Measurements from ENCODE around the gene PTGR3. TPM values are rescaled to one million over a fixed set of nuclear protein-coding genes. Genes with fewer than 3 reads are reported as not detected.

The PTGR3 gene
- total and polyA plus RNA-seq, 12 donors: 8.8 to 40.2 (median 19.3) TPM

DNA sequence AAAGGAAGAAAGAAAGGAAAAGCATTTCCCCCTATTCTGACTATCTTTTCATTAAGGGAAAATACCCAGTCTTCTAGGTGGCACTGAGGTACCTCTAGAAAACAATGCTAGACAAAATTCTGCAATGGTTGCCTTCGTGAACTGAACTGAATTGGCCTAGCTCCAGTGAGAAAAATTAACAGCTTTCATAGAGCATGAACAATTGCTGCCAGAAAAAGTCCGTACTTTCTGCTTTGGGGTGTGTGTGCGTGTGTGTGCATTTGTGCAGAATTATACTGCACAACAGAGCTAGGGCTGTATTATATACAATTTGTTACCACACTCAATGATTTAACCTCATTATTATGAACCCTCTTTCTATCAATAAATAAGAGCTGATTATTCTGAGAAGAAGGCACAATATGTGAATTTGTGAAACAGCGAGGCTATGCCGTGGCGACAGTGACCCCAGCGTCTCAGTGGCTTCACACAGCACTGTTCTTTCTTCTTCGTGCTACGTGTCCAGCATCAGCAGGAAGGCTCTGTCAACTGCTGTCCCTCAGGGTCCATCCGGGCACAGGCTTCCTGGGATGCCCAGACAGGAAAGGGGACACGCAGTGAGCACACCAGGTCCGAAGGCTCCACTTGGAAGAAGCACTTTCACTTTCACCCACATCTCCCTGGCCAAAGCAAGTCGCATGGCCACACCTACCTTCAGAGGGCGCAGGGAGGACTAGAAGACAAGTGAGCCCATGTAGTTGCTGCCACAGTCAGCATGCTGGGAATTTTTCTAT is 47.5 kb downstream of the PTGR3 start:
- Histone ChIP-seq H3K27me3 (no peaks in the 10 kb centered on the region), H3K9me3 (replicated peaks in 1 of 3) (no peaks in the 10 kb centered on the region), H3K27ac (no peak overlapping the region), H3K4me1 (replicated peaks in 1 of 2) (peaks cover 0 to 5% of the 10 kb centered on the region in 2 donors), H3K4me3 (peak overlapping the region in 1 of 4 donors; percentile 29), H3K36me3 (replicated peaks in 1 of 2) (no peaks in the 10 kb centered on the region)
- peak in 5 of 7 donors; percentile 22 to 67 (median 34) for DNase-seq
- WGBS, 4 donors: 58 to 79% (median 65%) methylated on average over 10 to 14 of the region's 14 CpGs
- TF ChIP-seq, protein P1, sequence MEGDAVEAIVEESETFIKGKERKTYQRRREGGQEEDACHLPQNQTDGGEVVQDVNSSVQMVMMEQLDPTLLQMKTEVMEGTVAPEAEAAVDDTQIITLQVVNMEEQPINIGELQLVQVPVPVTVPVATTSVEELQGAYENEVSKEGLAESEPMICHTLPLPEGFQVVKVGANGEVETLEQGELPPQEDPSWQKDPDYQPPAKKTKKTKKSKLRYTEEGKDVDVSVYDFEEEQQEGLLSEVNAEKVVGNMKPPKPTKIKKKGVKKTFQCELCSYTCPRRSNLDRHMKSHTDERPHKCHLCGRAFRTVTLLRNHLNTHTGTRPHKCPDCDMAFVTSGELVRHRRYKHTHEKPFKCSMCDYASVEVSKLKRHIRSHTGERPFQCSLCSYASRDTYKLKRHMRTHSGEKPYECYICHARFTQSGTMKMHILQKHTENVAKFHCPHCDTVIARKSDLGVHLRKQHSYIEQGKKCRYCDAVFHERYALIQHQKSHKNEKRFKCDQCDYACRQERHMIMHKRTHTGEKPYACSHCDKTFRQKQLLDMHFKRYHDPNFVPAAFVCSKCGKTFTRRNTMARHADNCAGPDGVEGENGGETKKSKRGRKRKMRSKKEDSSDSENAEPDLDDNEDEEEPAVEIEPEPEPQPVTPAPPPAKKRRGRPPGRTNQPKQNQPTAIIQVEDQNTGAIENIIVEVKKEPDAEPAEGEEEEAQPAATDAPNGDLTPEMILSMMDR (IDR thresholded peaks at IDR 0.05): no peak
- TF ChIP-seq POLR2A (IDR thresholded peaks at IDR 0.05): no peak
- intact Hi-C loops (cut with DNase I): no loop called here

DNA sequence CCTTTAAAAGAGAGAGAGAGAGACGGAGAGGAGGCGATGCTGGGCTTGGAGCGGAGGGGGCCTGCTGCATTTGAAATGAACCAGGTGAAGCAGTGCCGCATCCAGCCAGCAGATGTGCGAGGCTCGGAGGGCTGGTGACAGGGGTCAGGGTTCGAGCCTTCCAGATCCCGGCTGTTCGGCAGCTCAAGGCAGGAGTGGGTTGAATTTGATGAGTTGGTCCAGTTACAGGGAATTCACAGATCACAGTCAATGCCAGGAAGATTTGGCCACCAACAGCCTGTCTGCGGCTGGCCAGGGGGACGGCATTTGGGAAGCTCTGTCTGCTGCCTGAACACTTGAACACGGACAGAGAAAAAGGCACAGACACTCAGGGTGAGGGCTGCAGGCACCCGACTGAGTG is 48.6 kb downstream of the PTGR3 start:
- H3K36me3 ChIP-seq (replicated peaks in 1 of 2): no peaks in the 10 kb centered on the region
- H3K4me1 ChIP-seq (replicated peaks in 1 of 2): peaks cover 0 to 5% of the 10 kb centered on the region in 2 donors
- H3K4me3 ChIP-seq: no peak overlapping the region
- WGBS, 4 donors: 50 to 59% (median 55%) methylated on average over 13 of the region's 13 CpGs
- DNase-seq: peak in 1 of 7 donors; percentile 44
- no peak overlapping the region for H3K27ac ChIP-seq
- no peaks in the 10 kb centered on the region for H3K27me3 ChIP-seq
- intact Hi-C loops (cut with DNase I): no loop called here
- H3K9me3 ChIP-seq (replicated peaks in 1 of 3): no peaks in the 10 kb centered on the region
- TF ChIP-seq, protein P1 (IDR thresholded peaks at IDR 0.05): no peak
- TF ChIP-seq POLR2A (IDR thresholded peaks at IDR 0.05): no peak

DNA sequence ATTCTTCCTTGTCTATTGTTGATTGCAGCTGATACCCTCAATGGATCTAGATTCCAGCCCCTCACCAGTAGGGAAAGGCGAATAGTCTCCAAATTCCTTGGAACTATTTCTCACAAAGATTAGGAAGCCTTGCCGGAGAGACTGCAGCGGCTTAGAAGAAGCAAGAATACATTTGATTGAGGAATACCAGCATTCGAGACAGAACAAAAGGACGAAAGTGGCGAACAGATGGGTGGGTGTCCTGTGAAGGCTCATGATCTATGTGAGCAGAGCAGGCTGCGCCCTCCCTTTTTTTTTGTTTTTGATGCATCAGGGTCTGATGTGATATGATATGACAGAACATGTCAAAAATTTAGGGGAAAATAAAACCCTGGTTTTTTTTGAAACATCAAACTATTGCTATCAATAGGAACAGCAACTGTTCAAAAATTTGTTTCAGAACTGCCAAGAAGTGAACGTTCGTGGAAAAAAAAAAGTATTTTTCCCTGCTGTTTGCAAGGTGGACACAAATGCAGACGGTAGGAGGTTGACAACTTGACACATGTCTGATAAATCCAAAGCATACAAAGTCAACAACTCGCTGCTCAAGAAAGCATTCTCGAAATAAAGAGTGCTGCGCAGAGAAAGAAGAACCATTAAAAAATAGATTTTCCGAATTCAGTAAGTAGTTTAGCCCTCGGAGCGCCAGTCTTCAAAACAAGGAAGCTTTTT is 49.1 kb downstream of the PTGR3 start:
- H3K4me3 ChIP-seq: no peak overlapping the region

DNA sequence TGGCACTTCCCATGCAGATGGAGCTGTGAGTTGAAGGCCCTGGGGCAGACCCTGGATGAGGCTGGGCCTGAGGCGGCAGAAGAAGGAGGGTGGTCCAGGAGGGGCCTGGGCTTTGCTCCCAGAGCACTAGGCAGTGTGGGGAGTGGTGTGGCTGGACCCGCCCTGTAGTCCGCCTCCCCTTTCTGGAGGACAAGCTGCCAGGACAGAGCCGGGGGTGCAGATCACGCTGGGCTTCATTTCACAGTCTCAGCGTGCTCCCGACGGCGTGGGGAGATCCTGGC is 49.8 kb downstream of the PTGR3 start:
- Histone ChIP-seq H3K4me3 (no peak overlapping the region), H3K27ac (no peak overlapping the region), H3K27me3 (no peaks in the 10 kb centered on the region), H3K36me3 (replicated peaks in 1 of 2) (no peaks in the 10 kb centered on the region), H3K4me1 (replicated peaks in 1 of 2) (peaks cover 0 to 5% of the 10 kb centered on the region in 2 donors), H3K9me3 (replicated peaks in 1 of 3) (no peaks in the 10 kb centered on the region)
- 88 to 97% (median 92%) methylated on average over 9 of the region's 9 CpGs for WGBS, 4 donors
- no peak for TF ChIP-seq POLR2A (IDR thresholded peaks at IDR 0.05)
- TF ChIP-seq, protein P1 (IDR thresholded peaks at IDR 0.05): no peak
- no peak for DNase-seq
- intact Hi-C loops (cut with DNase I): no loop called here

More for the DNA sequence above, 49.1 kb downstream of the PTGR3 start:
- Histone ChIP-seq H3K4me1 (replicated peaks in 1 of 2) (peaks cover 0 to 5% of the 10 kb centered on the region in 2 donors), H3K9me3 (replicated peaks in 1 of 3) (no peaks in the 10 kb centered on the region), H3K27ac (no peak overlapping the region), H3K36me3 (replicated peaks in 1 of 2) (no peaks in the 10 kb centered on the region), H3K27me3 (no peaks in the 10 kb centered on the region)
- 71 to 76% (median 74%) methylated on average over 16 of the region's 16 CpGs for WGBS, 4 donors
- TF ChIP-seq, protein P1 (IDR thresholded peaks at IDR 0.05): no peak
- no peak for TF ChIP-seq POLR2A (IDR thresholded peaks at IDR 0.05)
- intact Hi-C loops (cut with DNase I): no loop called here
- DNase-seq: no peak

Other genes with a start within 250 kb of the PTGR3 start
- 10 to 100 TPM; 10.2 to 25.0 (median 16.7) TPM for gene TSHZ1, start 1.7 kb upstream of the PTGR3 start, total RNA-seq
- gene TSHZ1, start 1.7 kb upstream of the PTGR3 start, polyA plus RNA-seq: 10 to 100 TPM in 1 of 3 donors, 1 to 10 TPM in 2; 6.8 to 10.1 (median 7.7) TPM
- not detected for gene SMIM21, start 218.6 kb upstream of the PTGR3 start, total RNA-seq
- gene SMIM21, start 218.6 kb upstream of the PTGR3 start, polyA plus RNA-seq: not detected